Ammon's horn (tissue), 1 donor: ENCODE results near the gene SLC35G6.
A peak's percentile ranks its signal among the peaks of the same experiment; 100 is the strongest.
"Not testable (repeated sequence)": the region's sequence is repeated elsewhere in the genome, so short reads cannot be mapped to it uniquely, and the experiment has no call there.

Source experiments
- DNase-seq: peaks from one replicate; pipeline ENCODE4 v3.0.0-alpha.2; 2016; ENCODE audit warnings: low spot score

Gene SLC35G6

GRCh38 chr17:7481275-7481674 is at the start of gene SLC35G6:
SLC35G6 (plus strand) TSS chr17:7481446; CDS start chr17:7481517, 71 bp downstream.
- not testable (repeated sequence) for DNase-seq

- DNase-seq = no peak
These were observed 49.0 kb upstream of the SLC35G6 start for GRCh38 chr17:7432296-7432695.

GRCh38 chr17:7435676-7436555 is 45.3 kb upstream of the SLC35G6 start:
- DNase-seq = no peak

GRCh38 chr17:7436556-7437368 is 44.5 kb upstream of the SLC35G6 start:
- peak; percentile 81 for DNase-seq

- DNase-seq = no peak
These were observed 43.8 kb upstream of the SLC35G6 start for GRCh38 chr17:7437369-7437863.

- DNase-seq = peak; percentile 78
These were observed 43.2 kb upstream of the SLC35G6 start for GRCh38 chr17:7437950-7438614.

- DNase-seq = no peak
These were observed 42.4 kb upstream of the SLC35G6 start for GRCh38 chr17:7438656-7439460.

- no peak for DNase-seq
These were observed 41.7 kb upstream of the SLC35G6 start, which contains the start of gene FGF11 for GRCh38 chr17:7439462-7440112. FGF11 (plus strand) TSS chr17:7439512; CDS start chr17:7439621, 109 bp downstream.

GRCh38 chr17:7440113-7440833 is 41.0 kb upstream of the SLC35G6 start:
- no peak for DNase-seq

- peak; percentile 38 for DNase-seq
These were observed 40.4 kb upstream of the SLC35G6 start for GRCh38 chr17:7440834-7441195.

- DNase-seq = no peak
These were observed 40.0 kb upstream of the SLC35G6 start for GRCh38 chr17:7441266-7441665.

GRCh38 chr17:7442142-7442541 is 39.1 kb upstream of the SLC35G6 start:
- no peak for DNase-seq

GRCh38 chr17:7443499-7444485 is 37.5 kb upstream of the SLC35G6 start:
- no peak for DNase-seq

- DNase-seq = peak; percentile 87
These were observed 36.3 kb upstream of the SLC35G6 start, which contains the start of gene CHRNB1 for GRCh38 chr17:7444682-7445618. CHRNB1 (plus strand) TSS chr17:7445061; CDS start chr17:7445128, 67 bp downstream.

- no peak for DNase-seq
These were observed 35.7 kb upstream of the SLC35G6 start for GRCh38 chr17:7445619-7445968.

- no peak for DNase-seq
These were observed 32.8 kb upstream of the SLC35G6 start for GRCh38 chr17:7448461-7448860.

GRCh38 chr17:7459961-7460545 is 21.2 kb upstream of the SLC35G6 start:
- no peak for DNase-seq
